ENCODE data around the gene SLC27A5. TPM values are rescaled to one million over a fixed set of nuclear protein-coding genes. Genes with fewer than 3 reads are reported as not detected.
A peak's percentile ranks its signal among the peaks of the same experiment; 100 is the strongest.
"Not testable (repeated sequence)": the region's sequence is repeated elsewhere in the genome, so short reads cannot be mapped to it uniquely, and the experiment has no call there.

SLC27A5 gene
- polyA plus RNA-seq, 4 donors: 9.7 to 13.4 (median 10.1) TPM

DNA sequence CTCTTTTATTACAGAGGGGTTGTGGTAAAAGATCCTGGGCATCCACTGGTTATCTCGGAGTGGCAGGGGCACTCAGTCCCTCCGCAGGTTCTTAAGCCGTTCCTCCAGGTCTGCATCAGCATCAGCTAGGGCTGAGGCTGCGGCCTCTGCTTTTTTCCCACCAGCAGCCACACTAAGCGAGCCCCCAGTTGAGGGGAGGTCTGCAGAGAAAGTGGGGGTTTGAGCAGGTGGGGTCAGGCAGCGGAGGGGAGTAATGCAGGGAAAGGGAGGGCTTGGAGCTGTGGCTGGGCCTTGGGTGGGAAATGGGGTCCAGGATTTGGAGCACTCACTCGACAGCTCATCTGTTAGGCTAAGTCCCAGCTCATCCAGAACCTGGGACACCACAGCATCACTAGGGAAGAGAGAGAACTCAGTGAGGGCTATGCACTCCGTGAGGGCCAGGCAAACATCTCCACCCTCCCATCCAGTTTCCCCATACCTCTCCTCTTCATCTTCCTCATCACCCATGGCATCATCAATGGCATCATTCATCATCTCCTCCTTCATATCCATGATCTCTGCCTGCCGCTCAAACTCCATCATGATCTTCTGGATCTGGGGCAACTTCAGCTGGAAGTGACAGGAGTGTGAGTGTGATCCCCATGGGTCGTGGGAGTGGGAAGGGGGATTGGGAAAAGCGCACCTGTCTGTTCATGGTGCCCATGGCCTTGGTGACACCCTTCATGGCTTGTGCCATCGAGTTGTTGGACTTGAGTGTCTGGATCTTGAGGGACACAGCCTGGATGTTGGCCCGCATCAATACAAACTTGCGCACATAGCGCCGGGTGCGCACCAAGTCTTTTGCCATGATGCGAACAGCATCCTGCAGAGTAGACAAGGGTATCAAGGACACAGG, 40.0 kb upstream of the SLC27A5 start:
- DNase-seq (ENCODE audit: low read depth in 4 of 4, low spot score in 2 of 4): no peak

DNA sequence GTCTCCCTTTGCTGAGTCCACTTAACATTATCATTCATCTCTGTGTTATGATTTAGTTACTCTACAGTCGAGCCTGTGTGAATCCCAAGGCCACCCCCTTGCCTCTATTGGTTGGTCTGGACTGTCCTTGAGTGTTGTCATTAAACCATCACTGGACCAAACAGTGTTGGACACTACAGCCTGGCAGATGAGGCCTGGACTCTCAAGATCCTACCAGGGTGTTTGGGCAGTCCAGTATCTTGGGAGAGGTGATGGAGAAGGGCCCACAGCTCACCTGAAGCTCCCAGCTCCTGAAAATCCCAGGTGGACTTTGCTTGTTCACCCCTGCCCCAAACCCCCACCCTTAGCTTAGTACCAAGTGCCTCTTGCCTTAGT, 39.3 kb upstream of the SLC27A5 start:
- DNase-seq (ENCODE audit: low read depth in 4 of 4, low spot score in 2 of 4): no peak

DNA sequence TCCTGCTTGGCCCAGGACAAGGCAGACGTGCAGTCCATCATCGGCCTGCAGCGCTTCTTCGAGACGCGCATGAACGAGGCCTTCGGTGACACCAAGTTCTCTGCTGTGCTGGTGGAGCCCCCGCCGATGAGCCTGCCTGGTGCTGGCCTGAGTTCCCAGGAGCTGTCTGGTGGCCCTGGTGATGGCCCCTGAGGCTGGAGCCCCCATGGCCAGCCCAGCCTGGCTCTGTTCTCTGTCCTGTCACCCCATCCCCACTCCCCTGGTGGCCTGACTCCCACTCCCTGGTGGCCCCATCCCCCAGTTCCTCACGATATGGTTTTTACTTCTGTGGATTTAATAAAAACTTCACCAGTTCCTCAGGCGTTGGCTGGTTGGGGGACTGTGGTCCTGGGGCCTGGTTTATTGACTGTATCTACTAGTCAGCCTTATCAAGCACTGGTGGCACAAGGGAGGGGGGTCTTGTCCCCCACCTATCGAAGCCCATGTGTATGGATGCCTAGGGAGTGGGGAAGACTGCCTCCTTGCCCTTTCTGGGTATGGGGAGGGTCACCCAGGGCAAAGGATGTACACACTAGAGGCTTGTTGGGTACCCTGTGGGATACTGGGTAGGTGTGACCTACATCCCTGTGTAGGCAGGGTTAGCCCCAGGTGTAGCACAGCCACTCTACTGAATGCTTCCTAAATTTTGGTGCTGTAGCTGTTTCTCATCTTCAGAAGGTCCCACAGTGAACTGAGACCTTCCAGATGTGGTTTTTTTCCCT, 38.8 kb upstream of the SLC27A5 start:
- DNase-seq (ENCODE audit: low read depth in 4 of 4, low spot score in 2 of 4): no peak

DNA sequence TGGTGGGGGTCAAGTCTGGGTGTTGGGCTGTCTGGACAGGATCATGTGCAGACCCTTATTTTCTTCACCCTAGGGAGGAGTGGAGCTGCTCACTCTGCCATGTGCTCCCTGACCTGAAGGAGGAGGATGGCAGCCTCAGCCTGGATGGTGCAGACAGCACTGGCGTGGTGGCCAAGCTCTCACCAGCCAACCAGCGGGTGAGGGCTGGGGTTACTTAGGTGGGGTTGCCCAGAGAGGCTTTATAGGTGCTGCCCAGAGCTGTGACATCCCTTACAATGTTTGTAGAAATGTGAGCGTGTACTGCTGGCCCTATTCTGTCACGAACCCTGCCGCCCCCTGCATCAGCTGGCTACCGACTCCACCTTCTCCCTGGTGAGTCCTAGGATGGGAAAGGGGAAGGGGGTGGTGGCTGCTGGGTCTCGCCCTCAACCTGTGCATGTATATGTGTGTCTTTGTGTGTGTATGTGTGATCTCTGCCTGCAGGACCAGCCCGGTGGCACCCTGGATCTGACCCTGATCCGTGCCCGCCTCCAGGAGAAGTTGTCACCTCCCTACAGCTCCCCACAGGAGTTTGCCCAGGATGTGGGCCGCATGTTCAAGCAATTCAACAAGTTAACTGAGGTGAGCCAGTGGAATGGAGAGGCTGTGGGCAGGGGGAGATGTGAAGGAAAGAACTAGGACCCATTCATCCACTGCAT, 38.0 kb upstream of the SLC27A5 start:
- no peak for DNase-seq (ENCODE audit: low read depth in 4 of 4, low spot score in 2 of 4)

DNA sequence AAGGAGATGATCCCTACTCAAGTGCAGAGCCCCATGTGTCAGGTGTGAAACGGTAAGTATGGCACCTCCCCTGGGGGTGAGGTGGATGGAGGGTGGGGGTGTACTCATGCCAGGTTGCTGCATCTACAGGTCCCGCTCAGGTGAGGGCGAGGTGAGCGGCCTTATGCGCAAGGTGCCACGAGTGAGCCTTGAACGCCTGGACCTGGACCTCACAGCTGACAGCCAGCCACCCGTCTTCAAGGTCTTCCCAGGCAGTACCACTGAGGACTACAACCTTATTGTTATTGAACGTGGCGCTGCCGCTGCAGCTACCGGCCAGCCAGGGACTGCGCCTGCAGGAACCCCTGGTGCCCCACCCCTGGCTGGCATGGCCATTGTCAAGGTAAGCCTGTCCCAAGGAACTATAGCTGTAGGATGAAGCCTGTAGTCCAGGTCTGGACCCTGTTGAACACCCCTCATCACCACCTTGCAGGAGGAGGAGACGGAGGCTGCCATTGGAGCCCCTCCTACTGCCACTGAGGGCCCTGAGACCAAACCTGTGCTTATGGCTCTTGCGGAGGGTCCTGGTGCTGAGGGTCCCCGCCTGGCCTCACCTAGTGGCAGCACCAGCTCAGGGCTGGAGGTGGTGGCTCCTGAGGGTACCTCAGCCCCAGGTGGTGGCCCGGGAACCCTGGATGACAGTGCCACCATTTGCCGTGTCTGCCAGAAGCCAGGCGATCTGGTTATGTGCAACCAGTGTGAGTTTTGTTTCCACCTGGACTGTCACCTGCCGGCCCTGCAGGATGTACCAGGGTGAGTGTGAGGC, 37.3 kb upstream of the SLC27A5 start:
- no peak for DNase-seq (ENCODE audit: low read depth in 4 of 4, low spot score in 2 of 4)

DNA sequence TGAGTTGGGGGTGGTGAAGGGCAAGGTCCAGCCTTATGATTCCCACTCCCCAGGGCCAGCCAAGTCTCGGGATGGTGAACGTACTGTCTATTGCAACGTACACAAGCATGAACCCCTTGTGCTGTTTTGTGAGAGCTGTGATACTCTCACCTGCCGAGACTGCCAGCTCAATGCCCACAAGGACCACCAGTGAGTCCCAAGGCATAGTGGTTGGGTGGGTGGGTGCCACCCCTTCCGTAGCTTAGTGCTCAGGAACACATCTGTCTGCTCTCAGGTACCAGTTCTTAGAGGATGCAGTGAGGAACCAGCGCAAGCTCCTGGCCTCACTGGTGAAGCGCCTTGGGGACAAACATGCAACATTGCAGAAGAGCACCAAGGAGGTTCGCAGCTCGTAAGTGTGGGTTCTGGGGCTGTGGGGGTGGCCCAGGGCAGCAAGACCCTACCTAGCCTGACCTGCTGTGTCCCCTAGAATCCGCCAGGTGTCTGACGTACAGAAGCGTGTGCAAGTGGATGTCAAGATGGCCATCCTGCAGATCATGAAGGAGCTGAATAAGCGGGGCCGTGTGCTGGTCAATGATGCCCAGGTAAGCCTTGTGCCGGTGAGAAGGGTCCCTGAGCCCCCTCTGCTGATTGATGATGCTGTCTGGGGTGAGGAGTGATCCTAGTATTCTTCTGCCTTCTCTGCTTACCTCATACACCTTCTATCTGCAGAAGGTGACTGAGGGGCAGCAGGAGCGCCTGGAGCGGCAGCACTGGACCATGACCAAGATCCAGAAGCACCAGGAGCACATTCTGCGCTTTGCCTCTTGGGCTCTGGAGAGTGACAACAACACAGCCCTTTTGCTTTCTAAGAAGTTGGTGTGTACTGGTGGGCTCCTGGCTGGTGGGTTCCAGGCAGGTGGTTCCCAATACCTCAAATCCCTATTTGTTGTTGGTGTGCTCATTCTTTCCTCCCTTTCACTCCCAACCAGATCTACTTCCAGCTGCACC, 35.8 kb upstream of the SLC27A5 start:
- no peak for DNase-seq (ENCODE audit: low read depth in 4 of 4, low spot score in 2 of 4)

DNA sequence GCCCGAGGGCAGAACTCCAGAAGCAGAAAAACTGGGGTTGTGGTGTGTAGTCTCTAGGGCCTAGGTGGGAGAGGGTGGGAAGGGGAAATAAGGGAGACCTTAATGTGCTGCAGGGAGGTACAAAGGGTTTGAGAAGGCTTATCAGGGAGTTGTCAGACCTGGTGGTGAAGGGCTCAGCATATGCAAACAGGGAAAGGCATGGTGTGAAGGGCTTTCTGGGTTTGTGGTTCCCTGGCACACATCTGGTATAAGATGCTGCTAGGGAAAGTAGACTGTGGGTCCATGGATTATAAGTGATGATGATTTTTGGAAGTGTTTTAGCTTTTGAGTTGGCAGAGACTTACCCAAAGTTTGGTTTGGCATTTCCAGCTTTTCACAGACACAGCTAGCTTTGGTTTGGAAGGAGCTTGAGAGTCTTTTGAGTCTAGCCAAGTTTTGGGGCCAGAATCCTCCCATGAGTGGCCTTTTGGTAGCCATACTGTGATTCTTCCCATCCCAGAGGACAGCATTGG, 34.3 kb upstream of the SLC27A5 start:
- no peak for DNase-seq (ENCODE audit: low read depth in 4 of 4, low spot score in 2 of 4)

DNA sequence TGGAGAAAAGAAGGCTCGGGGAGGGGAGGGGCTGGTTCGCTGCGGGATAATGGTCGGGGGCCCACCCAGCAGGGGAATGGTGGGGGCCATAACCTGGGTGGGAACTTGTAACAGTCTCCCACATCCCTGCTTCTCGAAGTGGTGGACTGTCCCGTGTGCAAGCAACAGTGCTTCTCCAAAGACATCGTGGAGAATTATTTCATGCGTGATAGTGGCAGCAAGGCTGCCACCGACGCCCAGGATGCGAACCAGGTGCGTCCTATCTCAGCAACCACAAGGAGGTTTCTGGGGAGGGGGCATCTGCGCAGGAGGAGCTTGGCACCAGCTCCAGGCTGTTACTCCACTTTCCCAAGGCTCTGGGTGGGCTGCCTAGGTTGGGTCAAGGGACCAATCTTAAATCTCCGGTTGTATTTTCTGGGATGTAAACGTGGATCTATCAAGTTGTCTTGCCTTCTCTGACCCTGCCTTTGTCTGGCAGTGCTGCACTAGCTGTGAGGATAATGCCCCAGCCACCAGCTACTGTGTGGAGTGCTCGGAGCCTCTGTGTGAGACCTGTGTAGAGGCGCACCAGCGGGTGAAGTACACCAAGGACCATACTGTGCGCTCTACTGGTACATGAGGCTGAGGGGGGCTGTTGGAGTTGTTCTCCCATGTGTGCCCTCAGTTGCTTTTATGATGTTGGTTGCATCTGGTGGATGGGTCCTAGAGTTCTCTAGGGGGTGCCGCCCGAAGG, 33.7 kb upstream of the SLC27A5 start:
- DNase-seq (ENCODE audit: low read depth in 4 of 4, low spot score in 2 of 4): no peak

DNA sequence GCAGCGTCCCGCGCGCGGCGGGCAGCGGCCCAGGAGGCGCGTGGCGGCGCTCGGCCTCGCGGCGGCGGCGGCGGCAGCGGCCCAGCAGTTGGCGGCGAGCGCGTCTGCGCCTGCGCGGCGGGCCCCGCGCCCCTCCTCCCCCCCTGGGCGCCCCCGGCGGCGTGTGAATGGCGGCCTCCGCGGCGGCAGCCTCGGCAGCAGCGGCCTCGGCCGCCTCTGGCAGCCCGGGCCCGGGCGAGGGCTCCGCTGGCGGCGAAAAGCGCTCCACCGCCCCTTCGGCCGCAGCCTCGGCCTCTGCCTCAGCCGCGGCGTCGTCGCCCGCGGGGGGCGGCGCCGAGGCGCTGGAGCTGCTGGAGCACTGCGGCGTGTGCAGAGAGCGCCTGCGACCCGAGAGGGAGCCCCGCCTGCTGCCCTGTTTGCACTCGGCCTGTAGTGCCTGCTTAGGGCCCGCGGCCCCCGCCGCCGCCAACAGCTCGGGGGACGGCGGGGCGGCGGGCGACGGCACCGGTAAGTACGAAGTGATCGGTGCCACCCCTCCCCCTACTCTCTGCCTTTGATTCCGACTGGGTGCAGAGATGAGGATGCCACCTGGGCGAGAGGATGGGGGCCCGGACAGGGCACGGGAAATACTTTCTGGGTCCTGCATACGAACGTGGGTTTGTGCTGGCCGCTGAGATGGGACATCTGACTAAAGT, 32.9 kb upstream of the SLC27A5 start:
- peak in 1 of 4 donors; percentile 38 for DNase-seq (ENCODE audit: low read depth in 4 of 4, low spot score in 2 of 4)

DNA sequence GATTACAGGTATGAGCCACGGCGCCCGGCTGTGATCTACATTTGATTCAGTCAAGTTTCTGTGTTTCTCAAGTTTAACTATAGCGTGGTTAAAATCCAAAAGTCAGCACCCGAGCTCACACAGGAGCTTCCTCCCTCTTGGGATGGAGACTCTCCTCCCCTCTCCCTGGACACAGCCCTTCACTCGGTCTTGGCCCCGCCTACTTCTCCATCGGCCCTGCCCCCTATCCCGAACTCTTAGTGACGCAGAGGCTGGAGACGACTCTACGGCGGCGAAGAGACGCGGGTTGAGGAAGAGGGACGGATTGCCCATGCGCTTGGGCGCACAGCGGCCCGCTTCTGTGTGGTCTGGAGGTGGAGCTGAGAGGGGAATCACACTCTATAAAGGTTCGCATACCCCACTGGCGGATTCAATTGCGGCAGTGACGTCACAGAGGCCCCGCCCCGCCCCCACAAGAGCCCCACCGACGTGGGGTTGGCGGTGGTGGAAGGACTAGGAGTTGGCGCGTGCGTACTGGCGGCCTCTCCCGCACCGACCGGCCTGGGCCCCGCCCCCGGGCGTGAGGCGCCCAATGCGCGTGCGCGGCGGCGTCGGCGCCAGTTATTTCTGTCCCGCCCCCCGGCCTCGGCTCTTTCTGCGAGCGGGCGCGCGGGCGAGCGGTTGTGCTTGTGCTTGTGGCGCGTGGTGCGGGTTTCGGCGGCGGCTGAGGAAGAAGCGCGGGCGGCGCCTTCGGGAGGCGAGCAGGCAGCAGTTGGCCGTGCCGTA, 32.2 kb upstream of the SLC27A5 start, which contains the start of gene TRIM28:
TRIM28 (plus strand) TSS at position 239 of the 765 bp plus-strand sequence. CDS start 694 bp downstream, outside the sequence.
- DNase-seq (ENCODE audit: low read depth in 4 of 4, low spot score in 2 of 4): peak; percentile 98 to 99 (median 98)

DNA sequence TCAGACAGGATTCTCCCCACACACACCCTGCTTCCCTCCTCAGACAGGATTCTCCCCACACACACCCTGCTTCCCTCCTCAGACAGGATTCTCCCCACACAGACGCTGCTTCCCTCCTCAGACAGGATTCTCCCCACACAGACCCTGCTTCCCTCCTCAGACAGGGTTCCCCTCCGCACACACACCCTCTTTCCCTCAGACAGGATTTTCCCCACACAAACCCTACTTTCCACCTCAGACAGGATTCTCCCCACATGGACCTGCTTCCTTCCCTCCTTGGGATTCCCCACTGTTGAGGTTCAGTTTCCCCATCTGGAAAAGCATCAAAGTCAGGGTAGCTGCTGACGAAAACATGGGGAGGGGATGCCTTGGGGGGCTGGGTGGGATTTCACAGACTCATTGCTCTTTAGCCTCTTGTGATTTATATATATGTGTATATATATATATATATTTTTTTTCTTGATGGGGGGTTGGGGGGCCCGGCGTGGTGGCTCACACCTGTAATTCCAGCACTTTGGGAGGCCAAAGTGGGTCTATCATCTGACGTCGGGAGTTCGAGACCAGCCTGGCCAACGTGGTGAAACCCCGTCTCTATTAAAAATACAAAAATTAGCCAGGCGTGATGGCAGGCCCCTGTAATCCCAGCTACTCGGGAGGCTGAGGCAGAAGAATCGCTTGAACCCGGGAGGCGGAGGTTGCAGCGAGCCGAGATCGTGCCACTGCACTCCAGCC, 31.0 kb upstream of the SLC27A5 start:
- not testable (repeated sequence) for DNase-seq (ENCODE audit: low read depth in 4 of 4, low spot score in 2 of 4)

DNA sequence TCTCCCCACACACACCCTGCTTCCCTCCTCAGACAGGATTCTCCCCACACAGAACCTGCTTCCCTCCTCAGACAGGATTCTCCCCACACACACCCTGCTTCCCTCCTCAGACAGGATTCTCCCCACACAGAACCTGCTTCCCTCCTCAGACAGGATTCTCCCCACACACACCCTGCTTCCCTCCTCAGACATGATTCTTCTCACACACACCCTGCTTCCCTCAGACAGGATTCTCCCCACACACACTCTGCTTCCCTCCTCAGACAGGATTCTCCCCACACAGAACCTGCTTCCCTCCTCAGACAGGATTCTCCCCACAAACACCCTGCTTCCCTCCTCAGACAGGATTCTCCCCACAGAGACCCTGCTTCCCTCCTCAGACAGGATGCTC, 27.4 kb upstream of the SLC27A5 start:
- DNase-seq (ENCODE audit: low read depth in 4 of 4, low spot score in 2 of 4): not testable (repeated sequence)

DNA sequence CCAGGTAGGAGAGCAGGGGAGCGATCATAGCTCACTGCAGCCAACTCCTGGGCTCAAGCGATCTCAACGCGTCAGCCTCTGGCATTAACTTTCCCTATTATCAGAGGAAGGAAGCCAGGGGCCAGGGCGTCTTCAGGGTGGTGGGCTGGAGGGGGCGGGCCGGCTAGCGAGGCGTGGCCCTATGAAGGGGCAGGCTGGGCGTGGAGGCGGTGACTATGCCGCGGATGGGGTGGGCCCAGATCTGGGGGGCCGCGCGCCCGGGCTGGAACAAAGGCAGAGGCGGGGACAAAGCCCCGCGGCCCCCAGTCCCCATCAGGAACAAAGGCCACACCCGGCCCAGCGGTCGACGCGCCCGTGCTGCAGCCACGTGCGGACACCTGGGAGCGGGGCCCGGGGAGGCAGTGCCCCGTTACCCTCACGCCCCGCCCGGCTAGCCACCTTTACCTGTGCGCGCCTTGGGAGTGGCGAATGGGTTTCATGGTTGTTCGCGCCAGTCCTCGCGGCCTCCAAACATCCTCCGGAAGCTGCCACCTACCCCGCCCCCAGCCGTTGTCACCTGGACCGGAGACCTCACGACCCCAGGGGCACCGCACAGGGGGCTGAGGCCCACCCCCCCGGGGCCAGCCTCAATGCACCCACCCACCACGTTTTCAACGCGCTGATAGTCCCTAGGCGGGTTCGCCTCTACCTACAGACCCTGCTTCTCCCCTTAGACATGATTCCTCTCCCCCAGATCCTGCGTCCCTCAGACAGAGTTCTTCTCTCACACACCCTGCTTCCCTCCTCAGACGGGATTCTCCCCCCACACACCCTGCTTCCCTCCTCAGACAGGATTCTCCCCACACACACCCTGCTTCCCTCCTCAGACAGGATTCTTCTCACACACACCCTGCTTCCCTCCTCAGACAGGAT, 26.7 kb upstream of the SLC27A5 start:
- peak in 1 of 4 donors; percentile 71 for DNase-seq (ENCODE audit: low read depth in 4 of 4, low spot score in 2 of 4)

DNA sequence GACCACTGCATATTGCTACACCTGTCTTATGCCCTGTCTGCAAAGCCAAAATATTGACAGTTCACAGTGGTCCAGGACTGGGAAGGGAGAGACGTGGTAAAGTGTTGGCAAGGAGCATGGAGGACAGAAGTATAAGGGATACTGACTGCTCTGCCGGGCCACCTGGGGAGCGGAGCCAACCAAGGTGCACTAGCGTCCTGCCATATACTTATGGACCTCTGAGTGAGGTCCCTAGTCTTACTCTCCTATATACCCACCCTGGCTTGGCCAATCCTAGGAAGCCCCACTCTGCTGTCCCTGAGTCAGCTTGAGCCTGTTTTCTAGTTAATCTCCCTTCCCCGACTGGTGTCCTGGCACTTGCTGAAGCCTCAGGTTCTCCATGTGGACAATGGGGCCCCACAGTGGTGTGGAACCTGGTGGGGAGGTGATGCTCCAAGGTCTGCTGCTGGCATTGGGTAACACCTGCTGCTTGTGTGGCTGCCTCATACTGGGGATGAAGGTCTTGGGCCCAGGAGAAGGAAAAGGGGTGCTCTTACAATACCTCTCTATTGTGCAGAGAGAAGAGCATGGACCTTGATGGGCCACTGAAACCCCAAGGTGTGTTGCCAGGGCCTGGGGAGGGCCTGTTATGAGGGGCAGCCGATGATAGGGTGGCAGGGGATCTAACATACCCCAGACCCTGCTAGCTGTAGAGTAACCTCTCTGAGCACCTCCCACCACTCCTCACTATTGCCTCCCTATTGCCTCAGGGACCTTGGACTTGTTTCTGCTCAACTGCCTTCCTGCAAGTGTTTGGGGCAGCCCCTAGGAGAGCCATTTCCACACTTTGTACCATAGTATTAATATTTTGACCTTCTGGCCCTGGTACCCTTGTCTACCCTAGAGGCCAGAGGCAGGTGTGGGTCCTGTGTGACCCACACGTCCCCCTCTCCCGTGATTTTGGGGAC, 25.3 kb upstream of the SLC27A5 start:
- DNase-seq (ENCODE audit: low read depth in 4 of 4, low spot score in 2 of 4): no peak
